Eye (tissue), 1 donor: ENCODE results near the gene ARHGAP45.

Experiments used
- DNase-seq: peaks from one replicate; pipeline ENCODE4 v3.0.0-alpha.2; 2015

The ARHGAP45 gene

DNA sequence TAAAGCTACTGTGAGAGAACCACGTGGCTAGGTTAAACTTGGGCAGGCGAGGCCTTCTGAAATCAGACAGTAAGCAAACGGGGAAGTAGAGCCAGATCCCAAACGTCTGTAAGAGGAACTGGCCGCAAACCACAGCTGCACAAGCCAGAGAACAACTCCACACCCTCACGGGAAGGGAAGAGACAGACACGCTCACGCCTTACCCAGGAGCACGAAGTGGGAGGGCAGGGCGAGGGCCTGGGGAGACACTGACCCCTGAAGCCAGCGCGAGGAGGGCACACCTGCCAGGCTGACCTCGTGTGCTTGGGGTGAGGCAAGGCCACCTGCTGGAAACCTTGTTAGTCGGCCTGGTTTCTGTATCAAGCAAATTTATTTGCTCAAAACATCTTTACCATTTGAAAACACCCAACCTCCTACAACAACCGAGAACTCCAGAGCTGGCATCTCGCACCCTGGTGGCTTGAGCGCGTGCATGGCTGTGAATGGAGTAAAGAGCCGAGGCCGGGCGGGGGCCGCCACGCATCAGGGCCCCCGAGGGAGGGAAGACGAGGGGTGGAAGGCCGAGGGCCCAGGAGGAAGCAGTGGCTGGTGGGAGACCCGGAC, 20.9 kb downstream of the ARHGAP45 start:
- no peak for DNase-seq

- DNase-seq: no peak
Measured at GRCh38 chr19:1088416-1089010, 21.5 kb downstream of the ARHGAP45 start.

DNA sequence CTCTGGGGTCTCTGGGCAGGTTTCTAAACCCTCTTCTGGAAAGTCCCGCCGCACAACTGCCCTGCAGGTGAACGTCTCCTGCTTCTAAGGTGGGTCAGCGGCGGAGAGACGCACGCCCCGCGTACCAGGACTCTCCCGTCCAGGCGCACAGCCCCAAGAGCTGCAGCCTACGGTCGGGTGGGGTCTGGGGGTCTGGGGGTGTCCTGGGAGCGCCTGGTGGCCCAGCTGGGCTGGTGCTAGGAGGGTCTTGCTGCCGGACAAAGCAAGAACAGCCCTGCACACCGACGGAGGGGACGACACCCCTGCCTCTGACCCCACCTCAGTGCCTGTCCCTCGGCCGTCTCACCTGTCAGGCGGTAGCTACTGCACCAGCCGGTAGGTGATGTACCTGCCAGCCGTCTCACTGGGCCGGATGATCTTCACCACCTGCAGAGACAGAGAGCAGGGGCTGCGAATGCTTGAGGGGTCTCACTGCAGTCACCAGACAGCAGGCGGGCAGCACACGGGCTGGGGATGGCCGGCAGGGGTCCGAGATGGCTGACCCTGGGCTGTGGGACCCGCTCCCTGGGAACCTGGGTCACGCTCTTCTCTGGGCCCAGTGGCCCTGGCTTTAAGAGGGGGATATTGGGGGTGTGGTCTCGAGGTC, 22.3 kb downstream of the ARHGAP45 start:
- DNase-seq: no peak

DNA sequence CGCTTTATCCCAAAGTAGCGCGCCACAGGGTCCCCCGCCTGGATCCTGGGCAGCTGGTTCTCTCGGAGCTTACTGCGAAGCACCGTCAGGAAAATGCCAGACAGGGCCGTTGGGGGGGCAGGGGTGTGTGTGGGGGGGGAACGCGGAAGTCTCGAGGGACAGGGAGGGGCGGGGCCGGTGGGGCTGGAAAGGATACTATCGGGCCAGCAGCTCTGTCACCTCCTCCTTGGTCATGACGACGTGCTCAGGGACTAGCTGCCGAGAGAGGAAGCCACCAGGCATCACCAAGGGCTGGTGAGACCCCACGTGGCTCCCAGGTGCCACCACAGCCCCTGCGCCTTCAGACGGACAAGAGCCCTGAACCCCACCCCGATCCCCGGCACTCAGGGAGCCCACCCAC, 22.9 kb downstream of the ARHGAP45 start:
- DNase-seq: no peak

DNA sequence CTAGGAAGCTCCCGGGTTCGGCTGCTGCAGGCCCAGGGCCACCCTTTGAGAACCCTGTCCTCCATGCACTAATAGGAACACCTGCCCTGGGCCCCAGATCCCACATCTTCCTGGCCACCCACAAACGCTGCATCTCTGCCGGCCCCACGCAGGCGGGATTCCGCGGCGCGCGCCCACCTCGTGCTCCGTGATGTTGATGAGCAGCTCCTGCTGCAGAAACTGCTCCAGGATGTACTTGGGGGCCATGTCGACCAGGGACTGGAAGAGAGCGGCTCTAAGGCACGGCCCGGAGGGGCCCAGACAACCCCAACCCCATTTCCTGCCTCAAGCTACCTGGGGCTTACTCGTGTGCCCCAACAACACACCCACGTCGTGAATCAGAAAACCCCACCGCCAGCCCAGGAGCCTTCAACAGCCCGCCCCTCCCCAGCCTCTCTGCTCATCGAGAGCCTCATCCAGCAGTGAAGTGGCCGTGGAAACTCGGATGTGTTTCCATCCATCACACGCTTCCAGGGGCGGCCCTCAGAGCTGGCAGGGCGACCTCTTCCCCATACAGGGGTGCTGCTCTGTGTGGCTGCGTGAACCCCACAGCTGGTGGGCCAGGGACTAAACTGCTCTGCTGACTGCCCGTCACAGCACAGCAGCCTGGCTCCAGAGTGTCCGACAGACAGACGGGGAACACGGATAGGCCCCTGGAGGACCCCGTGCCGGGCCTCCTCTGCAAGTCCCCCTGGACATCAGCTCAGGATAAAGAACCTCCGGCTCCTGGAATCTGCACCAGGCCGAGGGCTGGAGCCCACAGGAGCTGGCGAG, 24.0 kb downstream of the ARHGAP45 start:
- DNase-seq: no peak

GRCh38 chr19:1091544-1092175, 24.7 kb downstream of the ARHGAP45 start:
- DNase-seq: no peak

- DNase-seq: no peak
Measured at GRCh38 chr19:1093330-1093729, 26.4 kb downstream of the ARHGAP45 start.

DNA sequence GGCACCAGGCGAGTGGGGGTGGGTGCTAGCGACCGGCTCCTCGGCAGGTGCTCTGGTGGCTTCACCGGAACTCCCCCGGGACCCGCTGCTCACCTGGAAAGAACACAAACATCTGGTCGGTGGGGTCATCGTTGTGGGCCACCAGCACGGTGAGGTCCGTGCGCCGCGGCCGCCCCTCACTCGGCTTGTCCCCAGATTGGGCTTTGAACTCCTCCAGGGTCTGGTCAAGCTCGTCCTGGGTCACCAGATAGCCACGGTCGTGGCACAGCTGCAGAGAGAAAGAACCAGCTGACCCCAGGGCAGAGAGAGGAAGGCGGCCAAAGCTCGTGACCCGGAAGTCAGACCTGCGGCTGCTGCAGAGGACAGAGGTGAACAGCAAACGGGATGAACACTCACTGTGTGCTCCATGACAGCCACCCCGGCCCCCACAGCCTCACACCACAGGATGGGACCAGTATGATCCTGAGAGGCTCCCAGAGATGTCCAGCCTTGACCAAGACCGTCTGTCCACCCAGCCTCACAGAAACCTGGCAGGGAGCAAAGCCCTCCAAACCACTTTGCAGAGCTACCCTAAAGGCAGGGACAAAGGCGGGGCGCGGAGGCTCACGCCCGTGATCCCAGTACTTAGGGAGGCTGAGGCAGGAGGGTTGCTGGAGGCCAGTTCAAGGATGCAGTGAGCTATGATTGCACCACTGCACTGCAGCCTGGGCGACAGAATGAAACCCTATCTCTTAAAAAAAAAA, 27.0 kb downstream of the ARHGAP45 start:
- no peak for DNase-seq

GRCh38 chr19:1094655-1094977, 27.6 kb downstream of the ARHGAP45 start:
- no peak for DNase-seq

DNA sequence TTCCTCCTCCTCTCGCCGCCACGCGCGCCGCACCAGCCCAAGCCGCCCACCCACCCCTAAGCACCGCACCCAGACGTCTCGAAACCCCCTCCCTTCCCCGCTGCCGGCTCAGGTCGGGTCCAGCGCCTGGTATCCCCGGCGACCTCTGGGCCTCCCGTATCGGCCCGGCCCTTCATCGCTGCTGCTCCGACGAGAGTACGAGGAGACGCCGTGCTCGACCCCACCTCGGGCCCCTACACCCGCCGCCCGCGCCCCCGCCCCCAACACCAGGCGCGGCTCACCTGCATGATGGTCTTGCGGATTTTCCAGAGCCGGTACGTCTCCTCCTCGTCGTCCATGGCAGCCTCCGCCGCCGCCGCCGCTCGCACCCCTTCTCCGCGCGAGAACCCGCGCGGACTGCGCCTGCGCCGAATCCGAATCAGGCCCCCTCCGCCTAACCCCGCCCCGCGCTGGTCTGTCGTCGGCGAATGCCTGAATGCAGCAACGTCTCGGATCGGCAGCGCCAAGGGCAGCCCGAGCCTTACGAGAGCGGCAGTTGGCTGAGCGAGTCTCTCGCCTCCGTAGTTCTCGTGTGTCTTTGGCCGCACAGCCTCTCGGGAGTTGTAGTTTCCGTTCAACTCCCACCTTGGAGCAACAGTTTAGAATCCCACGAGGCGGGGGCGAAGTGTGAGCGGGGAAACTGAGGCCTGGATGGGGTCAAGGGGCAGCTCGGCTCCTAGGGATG, 28.2 kb downstream of the ARHGAP45 start, which contains the start of gene POLR2E:
Gene POLR2E (minus strand): TSS at position 398 of the 724 bp plus-strand sequence. CDS start 60 bp downstream, at position 338.
- peak; percentile 99 for DNase-seq

DNA sequence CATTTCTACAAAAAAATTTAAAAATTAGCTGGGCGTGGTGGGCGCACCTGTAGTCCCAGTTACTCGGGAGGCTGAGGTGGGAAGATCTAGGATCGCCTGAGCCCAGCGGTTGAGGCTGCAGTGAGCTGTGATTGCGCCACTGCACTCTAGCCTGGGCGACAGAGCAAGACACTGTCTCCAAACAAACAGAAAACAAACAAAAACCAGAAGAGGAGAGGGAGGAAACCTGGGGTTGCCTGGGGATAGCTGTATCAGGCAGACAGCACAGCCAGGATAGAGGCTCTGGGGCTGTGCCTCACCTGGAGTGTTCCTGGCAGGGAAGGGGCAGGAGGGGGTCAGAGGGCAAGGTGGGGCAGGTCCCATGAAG, 30.8 kb downstream of the ARHGAP45 start:
- DNase-seq: no peak

DNA sequence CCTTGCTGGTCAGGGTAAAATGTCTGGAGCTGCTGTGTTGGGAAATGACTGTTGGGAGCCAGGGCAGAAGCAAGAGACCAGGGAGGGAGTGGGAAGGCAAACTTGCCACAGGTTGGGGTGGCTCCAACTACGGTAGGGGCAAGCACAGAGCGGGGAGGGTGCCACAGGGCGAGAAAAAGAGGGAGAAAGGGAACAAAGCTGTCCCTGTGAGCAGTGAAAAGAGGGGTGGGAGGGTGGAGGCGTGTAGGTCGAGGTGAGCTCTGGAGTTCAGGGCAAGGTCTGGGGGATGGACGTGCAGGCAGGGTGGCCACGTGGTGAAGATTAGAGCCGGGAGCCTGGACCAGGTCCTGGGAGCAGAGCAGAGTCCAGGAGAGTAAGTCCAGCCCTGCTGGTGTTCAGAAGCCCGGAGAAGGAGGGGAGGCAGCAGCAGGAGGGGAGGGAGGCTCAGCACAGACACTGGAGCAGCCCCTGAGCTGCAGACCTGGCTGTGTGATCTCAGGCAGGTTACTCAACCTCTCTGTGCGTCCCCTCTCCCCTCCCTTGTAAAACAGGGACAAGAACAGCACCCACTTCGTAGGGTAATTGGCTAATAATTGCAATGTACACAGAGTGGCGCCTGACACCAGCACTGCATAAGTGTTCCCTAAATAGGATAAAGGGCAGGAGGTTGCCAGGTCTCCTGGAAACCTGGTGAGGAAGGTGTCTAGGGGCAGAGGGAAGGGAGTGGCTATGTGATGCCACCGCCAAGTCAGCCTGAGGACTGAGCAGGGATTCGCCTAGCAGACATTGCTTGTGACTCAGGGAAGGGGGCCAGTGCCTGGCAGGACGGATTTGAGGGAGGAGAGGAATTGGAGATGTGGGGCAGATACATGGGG, 31.4 kb downstream of the ARHGAP45 start:
- DNase-seq: no peak

DNA sequence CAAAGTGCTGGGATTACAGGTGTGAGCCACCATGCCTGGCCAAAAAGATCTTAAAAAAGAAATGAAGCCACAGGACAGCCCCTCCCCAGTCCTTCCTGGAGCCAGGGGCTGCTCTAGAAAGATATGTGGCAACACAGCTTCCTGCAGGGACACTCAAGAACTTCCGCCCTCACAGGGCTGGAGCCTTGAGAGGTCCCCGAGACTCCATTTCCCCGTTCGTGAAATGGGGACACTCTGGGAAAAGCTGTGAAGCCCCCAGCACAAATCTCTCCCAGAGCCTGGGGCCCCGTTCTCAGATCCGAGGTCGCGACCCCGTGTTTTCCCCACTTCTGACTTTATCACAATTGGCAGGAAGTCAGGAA, 34.4 kb downstream of the ARHGAP45 start:
- DNase-seq: no peak

DNA sequence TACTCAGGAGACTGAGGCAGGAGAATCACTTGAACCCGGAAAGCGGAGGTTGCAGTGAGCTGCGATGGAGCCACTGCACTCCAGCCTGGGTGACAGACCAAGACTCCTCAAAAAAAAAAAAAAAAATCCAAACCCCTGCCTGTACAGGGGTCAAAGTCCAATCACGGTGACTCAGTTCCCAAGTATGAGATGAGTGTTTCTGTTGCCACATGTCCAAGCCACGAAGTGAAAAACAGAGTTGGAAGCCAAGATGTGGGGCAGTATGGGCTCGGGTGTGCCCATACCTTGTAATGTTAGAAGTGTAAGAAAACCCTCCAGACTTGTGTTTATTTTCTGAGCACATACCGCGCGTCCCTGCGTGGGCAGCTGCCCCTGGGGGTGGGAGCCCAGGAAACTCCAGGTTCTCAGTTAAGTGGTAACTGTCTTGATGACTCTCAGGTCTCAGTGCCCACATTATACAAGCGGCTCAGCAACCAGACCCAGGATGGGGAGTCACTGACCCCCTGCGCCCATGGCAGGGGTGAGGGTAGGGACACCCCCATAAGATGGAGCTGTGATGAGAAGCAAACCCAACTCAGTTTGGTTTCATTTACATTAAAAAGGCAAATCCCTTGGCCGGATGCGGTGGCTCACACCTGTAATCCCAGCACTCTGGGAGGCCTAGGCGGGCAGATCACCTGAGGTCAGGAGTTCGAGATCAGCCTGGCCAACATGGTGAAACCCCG, 35.6 kb downstream of the ARHGAP45 start:
- DNase-seq: no peak

GRCh38 chr19:1103132-1103707, 36.3 kb downstream of the ARHGAP45 start:
- no peak for DNase-seq

DNA sequence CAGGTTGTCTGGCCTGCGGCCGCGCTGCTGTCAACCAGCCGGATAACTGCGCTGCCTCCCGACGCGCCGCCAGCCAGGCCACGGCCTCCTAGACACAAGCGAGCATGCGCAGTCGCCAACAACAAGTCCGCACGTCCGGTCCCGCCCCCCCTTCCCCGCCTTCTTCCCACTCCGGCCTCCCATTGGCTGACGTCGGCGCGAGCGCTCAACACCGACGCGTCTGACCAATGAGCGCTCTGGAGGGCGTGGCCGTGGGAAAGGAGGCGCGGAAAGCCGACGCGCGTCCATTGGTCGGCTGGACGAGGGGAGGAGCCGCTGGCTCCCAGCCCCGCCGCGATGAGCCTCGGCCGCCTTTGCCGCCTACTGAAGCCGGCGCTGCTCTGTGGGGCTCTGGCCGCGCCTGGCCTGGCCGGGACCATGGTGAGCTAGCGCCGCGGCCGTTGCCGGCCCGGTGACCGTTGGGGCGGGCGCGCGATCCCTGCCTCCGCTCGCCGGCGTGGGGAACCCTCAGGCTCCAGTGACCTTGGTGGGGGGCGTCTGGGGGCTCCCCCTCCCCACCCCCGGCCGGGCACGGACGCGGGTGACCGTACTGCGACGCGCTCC, 36.8 kb downstream of the ARHGAP45 start, which contains the start of gene GPX4:
Gene GPX4 (plus strand): TSS at position 287 of the 603 bp plus-strand sequence. CDS start 50 bp downstream, at position 337.
- peak; percentile 100 for DNase-seq

DNA sequence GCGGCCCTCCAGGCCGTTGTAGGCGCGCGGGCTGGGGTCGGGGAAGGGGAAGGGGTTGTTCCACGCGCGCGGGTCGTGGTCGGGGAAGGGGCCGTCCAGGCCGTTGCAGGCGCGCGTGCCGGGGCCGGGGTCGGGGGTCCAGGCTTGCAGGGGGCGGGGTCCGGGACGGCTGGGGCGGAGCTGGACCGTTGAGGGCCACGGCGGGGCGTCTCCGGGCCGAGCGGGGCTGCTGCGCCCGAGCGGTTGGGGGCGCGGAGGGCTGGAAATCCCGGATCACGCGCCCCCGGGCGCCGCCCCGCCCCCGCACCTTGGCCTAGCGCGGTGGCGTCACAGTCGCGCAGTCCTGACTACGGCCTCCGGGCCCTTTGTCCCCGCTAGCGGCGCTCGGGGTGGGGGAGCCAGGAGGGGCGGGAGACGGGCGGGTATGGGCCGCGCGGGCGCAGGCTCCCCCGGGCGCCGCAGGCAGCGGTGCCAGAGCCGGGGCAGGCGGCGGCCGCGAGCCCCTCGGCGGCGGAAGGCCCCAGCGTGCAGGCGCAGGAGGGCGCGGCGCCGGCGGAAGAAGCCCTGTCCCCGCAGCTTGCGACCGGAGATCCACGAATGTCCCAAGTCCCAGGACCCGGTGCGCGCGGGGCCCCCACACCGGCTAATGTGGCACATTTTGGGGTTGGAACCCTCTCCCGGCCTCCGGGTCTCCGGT, 37.5 kb downstream of the ARHGAP45 start:
- DNase-seq: peak; percentile 87
